ENCODE results near the gene ARF5.
"Not testable (repeated sequence)": the region's sequence is repeated elsewhere in the genome, so short reads cannot be mapped to it uniquely, and the experiment has no call there.

The ARF5 gene

GRCh38 chr7:127588019-127588696 lies at the start of gene ARF5:
ARF5 (plus strand) TSS chr7:127588411; CDS start chr7:127588499, 88 bp downstream.
- Histone ChIP-seq H3K4me3 (ENCODE audit: low read length) (peak within 1 kb of the TSS; percentile 83), H3K79me2 (ENCODE audit: control insufficient read depth, low read length) (peaks cover 37% of the 10 kb centered on the region), H3F3A (ENCODE audit: control insufficient read depth, insufficient read depth) (peaks cover 8% of the 10 kb centered on the region), H3K9me2 (replicated peaks; ENCODE audit: control insufficient read depth, low read length) (no peaks in the 10 kb centered on the region), H3K4me1 (ENCODE audit: control insufficient read depth, low read length) (peaks cover 37% of the 10 kb centered on the region), H3K9me3 (ENCODE audit: control insufficient read depth, insufficient read depth, low read length) (no peaks in the 10 kb centered on the region), H3K4me2 (ENCODE audit: low read length) (peak within 1 kb of the TSS; percentile 82), H3K27me3 (ENCODE audit: control insufficient read depth, low read length) (no peaks in the 10 kb centered on the region), H4K20me1 (ENCODE audit: control insufficient read depth, insufficient read depth, low read depth, low read length) (peaks cover 24% of the 10 kb centered on the region; the same call in 1 of the 2 replicates), H3K36me3 (ENCODE audit: control insufficient read depth, low read length) (peaks cover 35% of the 10 kb centered on the region), H3K27ac (ENCODE audit: low read depth, low read length) (peak within 1 kb of the TSS; percentile 30)
- no peak for TF ChIP-seq CTCF (IDR thresholded peaks at IDR 0.05; ENCODE audit: low read depth, low read length, poor library complexity, severe bottlenecking)
- TF ChIP-seq EZH2phosphoT487 (IDR thresholded peaks at IDR 0.05; ENCODE audit: borderline replicate concordance, low read length): no peak

DNA sequence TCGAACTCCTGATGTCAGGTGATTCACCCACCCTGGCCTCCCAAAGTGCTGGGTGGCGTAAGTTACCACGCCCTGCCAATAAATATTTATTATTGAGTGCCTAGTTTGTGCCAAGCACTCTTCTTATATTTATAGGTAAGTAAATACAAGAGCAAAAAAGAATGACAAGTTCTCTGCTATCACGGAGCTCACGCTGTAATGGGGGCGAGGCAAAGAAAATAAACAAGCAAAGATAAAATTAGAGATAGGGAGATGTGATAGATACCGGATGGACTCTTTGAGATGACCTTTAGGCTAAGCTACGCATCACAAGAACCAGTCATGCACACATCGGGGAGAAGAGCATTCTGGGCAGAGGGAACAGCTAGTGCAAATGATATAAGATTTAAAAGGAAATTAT lies 49.1 kb upstream of the ARF5 start:
- no peak overlapping the region for H3K27ac ChIP-seq (ENCODE audit: low read depth, low read length)
- H3K4me2 ChIP-seq (ENCODE audit: low read length): no peak overlapping the region
- peaks cover 3% of the 10 kb centered on the region; the same call in 1 of the 2 replicates for H3K9me2 ChIP-seq (replicated peaks; ENCODE audit: control insufficient read depth, low read length)
- H3F3A ChIP-seq (ENCODE audit: control insufficient read depth, insufficient read depth): no peaks in the 10 kb centered on the region
- no peaks in the 10 kb centered on the region for H3K79me2 ChIP-seq (ENCODE audit: control insufficient read depth, low read length)
- H3K27me3 ChIP-seq (ENCODE audit: control insufficient read depth, low read length): peaks cover 12% of the 10 kb centered on the region
- H3K9me3 ChIP-seq (ENCODE audit: control insufficient read depth, insufficient read depth, low read length): 0 out of 2 replicates have a peak, but pooled peaks cover 4% of the 10 kb centered on the region
- no peak overlapping the region for H3K4me3 ChIP-seq (ENCODE audit: low read length)
- H3K4me1 ChIP-seq (ENCODE audit: control insufficient read depth, low read length): no peaks in the 10 kb centered on the region
- H4K20me1 ChIP-seq (ENCODE audit: control insufficient read depth, insufficient read depth, low read depth, low read length): no peaks in the 10 kb centered on the region
- TF ChIP-seq CTCF (IDR thresholded peaks at IDR 0.05; ENCODE audit: low read depth, low read length, poor library complexity, severe bottlenecking) (no peak), EZH2phosphoT487 (IDR thresholded peaks at IDR 0.05; ENCODE audit: borderline replicate concordance, low read length) (no peak)
- H3K36me3 ChIP-seq (ENCODE audit: control insufficient read depth, low read length): no peaks in the 10 kb centered on the region

GRCh38 chr7:127540461-127540860 lies 47.8 kb upstream of the ARF5 start:
- H3K79me2 ChIP-seq (ENCODE audit: control insufficient read depth, low read length); H3K27ac ChIP-seq (ENCODE audit: low read depth, low read length); H3K9me3 ChIP-seq (ENCODE audit: control insufficient read depth, insufficient read depth, low read length); H3K4me2 ChIP-seq (ENCODE audit: low read length); H4K20me1 ChIP-seq (ENCODE audit: control insufficient read depth, insufficient read depth, low read depth, low read length); H3K9me2 ChIP-seq (replicated peaks; ENCODE audit: control insufficient read depth, low read length); H3F3A ChIP-seq (ENCODE audit: control insufficient read depth, insufficient read depth); H3K36me3 ChIP-seq (ENCODE audit: control insufficient read depth, low read length); H3K4me1 ChIP-seq (ENCODE audit: control insufficient read depth, low read length); H3K4me3 ChIP-seq (ENCODE audit: low read length): not testable (repeated sequence)
- H3K27me3 ChIP-seq (ENCODE audit: control insufficient read depth, low read length): peaks cover 12% of the 10 kb centered on the region

DNA sequence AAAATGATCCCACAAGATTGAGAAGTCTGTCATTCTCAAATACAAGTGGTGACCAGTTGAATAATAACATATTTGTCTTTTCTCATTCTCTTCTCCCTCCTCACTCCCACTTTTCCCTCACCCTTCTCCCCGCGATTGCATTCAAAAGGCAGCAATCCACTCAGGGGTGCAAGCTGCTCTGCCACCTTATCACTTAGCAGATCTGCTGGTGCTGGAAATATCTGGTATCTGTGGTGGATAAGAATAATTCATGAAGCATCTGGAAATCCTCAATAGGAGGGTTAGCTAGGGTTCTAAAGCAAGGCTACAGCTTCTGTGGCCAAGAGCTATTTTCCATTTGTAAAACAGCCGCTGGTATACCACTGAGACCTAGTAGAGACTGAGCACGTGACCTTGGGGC lies 46.7 kb upstream of the ARF5 start:
- no peaks in the 10 kb centered on the region for H4K20me1 ChIP-seq (ENCODE audit: control insufficient read depth, insufficient read depth, low read depth, low read length)
- peaks cover 8% of the 10 kb centered on the region; the same call in 1 of the 2 replicates for H3K9me3 ChIP-seq (ENCODE audit: control insufficient read depth, insufficient read depth, low read length)
- TF ChIP-seq EZH2phosphoT487 (IDR thresholded peaks at IDR 0.05; ENCODE audit: borderline replicate concordance, low read length): no peak
- no peak for TF ChIP-seq CTCF (IDR thresholded peaks at IDR 0.05; ENCODE audit: low read depth, low read length, poor library complexity, severe bottlenecking)
- H3K36me3 ChIP-seq (ENCODE audit: control insufficient read depth, low read length): no peaks in the 10 kb centered on the region
- no peak overlapping the region for H3K27ac ChIP-seq (ENCODE audit: low read depth, low read length)
- no peaks in the 10 kb centered on the region for H3K79me2 ChIP-seq (ENCODE audit: control insufficient read depth, low read length)
- peaks cover 7% of the 10 kb centered on the region for H3K27me3 ChIP-seq (ENCODE audit: control insufficient read depth, low read length)
- no peaks in the 10 kb centered on the region for H3K4me1 ChIP-seq (ENCODE audit: control insufficient read depth, low read length)
- no peaks in the 10 kb centered on the region for H3F3A ChIP-seq (ENCODE audit: control insufficient read depth, insufficient read depth)
- peaks cover 3% of the 10 kb centered on the region; the same call in 1 of the 2 replicates for H3K9me2 ChIP-seq (replicated peaks; ENCODE audit: control insufficient read depth, low read length)
- H3K4me2 ChIP-seq (ENCODE audit: low read length): no peak overlapping the region
- H3K4me3 ChIP-seq (ENCODE audit: low read length): no peak overlapping the region

All from DOHH2 (cell line).